ENCODE measurements around the gene ZNF668.

GRCh38 chr16:31071861-31072260 lies 2.2 kb downstream of the ZNF668 start:
- TF ChIP-seq YY1 (IDR thresholded peaks at IDR 0.05; ENCODE audit: insufficient read depth, insufficient read length) (no peak), ZNF274 (IDR thresholded peaks at IDR 0.05; ENCODE audit: low read depth, low read length) (no peak), SUZ12 (IDR thresholded peaks at IDR 0.05; ENCODE audit: extremely low read depth, insufficient read depth, insufficient read length) (no peak)
